GM18909 (cell line): Measurements from ENCODE around the gene NR1I3.

ENCODE experiments used
- ATAC-seq: cut with Tn5 transposase; IDR thresholded peaks from one replicate; pipeline ENCODE4 v1.9.1; 2021; ENCODE audit warnings: mild to moderate bottlenecking; ENCODE audit not compliant: unreplicated experiment, poor library complexity

The NR1I3 gene

GRCh38 chr1:161220002-161220401 is 18.0 kb downstream of the NR1I3 start:
- ATAC-seq, result no peak

DNA sequence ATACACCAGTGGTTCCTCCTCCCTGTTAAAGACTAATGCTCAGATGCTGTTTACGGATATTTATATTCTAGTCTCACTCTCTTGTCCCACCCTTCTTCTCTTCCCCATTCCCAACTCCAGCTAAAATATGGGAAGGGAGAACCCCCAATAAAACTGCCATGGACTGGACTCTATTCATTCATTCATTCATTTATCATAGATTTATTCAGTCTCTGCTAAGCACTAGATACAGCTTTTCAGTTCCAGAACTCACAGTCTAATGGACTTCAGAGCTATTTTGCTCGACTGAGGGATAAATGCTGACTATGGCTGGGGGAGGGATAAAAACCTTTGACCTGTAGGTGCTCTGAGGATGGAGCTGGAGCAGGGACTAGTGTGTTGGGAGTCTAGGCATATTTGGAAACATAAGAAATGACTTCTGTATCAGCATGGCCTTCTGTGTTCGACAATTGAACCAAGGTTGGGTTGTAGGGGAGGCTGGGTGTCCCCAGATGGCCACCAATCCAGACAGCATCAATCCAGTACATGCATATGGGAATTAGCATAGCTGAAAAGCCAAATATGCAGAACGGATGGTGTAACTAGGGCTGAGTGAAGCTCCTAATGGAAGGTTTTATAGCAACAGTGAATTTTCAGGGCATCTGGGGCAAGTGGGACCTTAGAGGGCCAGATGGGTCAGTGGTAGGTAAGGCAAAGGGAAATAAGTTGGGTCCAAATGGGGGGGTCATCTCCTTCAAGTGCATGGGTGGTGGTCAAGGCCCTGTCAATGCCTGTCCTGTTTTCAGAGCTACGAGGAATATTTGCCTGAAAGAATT is 18.7 kb downstream of the NR1I3 start:
- ATAC-seq, result no peak

- no peak for ATAC-seq
These were observed 19.5 kb downstream of the NR1I3 start for GRCh38 chr1:161218301-161219077.

DNA sequence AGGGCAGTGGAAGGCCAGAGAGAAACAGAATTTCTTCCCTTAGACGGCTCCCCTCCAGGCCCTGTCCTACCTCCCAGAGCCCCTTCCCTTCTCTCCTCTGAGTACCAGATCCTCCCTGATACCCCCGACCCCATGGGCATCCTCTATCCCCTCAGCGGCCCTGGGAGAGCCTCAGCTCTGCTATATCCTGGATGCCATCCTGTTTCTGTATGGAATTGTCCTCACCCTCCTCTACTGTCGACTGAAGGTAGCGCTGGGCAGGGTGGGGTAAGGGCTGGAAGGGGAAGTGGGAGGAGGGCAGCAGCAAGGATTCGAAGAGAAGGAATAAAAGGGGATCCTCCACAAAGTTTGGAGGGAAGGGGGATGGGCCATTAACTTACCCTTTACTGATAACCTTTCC is 20.2 kb downstream of the NR1I3 start:
- ATAC-seq, result no peak

GRCh38 chr1:161216945-161217712 is 20.9 kb downstream of the NR1I3 start:
- ATAC-seq, result peak; percentile 88

- ATAC-seq, result no peak
These were observed 22.9 kb downstream of the NR1I3 start, which contains the start of gene FCER1G for GRCh38 chr1:161215076-161215475. Gene FCER1G (plus strand): TSS chr1:161215295. CDS start chr1:161215322, 27 bp downstream.

- no peak for ATAC-seq
These were observed 23.6 kb downstream of the NR1I3 start for GRCh38 chr1:161214369-161214768.

DNA sequence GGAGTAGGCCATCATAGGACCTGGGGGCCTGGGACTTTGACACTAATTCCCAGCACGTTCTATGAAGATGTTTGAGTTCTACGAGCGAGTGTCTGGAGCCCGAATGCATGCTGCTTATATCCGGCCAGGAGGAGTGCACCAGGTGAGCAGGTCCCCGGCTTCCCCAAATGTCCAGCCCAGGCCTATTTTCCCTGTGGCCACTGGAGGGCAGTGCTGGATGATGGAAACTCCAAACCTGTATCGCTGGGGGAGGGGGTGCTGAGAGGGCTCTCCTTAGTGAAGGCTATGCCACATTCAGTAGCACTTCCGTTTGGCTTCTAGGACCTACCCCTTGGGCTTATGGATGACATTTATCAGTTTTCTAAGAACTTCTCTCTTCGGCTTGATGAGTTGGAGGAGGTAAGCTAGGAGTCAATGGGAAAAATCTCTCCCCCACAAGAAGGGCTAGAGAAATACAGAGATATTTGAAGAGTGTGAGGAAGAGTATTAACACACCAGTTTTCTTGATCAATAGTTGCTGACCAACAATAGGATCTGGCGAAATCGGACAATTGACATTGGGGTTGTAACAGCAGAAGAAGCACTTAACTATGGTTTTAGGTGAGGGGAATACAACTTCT is 28.1 kb downstream of the NR1I3 start:
- peak; percentile 79 for ATAC-seq

DNA sequence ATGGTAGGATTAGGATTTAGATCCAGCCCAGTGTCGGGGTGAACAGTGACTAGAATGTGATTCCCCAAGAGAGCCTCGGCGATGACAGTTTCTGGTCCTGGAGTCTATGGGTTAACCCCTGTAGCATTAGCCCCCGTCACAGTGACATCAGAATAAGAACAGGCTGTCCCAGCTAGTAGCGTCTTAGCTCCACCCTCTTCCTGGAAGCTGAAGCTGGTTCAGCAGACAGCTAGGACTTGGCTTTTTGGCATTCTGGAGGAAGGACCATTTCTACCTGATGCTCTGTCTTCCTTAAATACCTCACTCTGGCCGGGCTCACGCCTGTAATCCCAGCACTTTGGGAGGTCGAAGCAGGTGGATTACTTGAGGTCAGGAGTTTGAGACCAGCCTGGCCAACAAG is 30.8 kb downstream of the NR1I3 start:
- no peak for ATAC-seq

- ATAC-seq, result no peak
These were observed 31.4 kb downstream of the NR1I3 start for GRCh38 chr1:161206411-161207140.

- peak; percentile 96 for ATAC-seq
These were observed 35.9 kb downstream of the NR1I3 start, which contains the start of gene NDUFS2 for GRCh38 chr1:161201836-161202712. Gene NDUFS2 (plus strand): TSS chr1:161202367. CDS start chr1:161202386, 19 bp downstream.

GRCh38 chr1:161200992-161201835 is 36.8 kb downstream of the NR1I3 start:
- ATAC-seq, result no peak

- no peak for ATAC-seq
These were observed 37.5 kb downstream of the NR1I3 start for GRCh38 chr1:161200421-161200991.

- no peak for ATAC-seq
These were observed 38.4 kb downstream of the NR1I3 start for GRCh38 chr1:161199506-161200139.

DNA sequence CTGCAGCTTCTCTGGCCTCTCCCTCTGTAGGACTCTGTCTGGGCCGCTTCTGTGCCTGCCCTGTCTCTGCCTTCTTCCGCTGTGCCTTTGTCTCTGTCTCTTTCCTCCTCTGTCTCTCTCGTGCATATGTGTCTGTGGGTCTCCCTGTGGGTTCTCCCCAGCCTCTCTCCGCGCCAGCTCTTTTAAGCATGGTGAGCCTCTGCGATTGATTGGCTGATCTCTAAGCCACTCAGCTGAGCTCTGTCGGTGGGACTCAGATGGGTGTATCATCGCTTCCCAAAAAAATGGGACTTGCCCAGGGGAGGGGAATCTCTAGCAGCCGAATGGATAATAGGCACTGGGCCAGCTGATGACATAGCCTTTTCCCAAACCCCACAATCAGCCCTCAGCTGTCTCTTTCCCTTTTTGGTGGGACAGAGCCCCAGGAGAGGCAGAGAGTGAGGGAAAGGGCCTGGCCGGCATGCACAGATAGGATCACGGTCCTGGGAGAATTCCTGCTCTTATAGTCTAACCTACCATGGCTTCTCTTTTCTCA is 39.0 kb downstream of the NR1I3 start, which contains the start of gene ADAMTS4:
Gene ADAMTS4 (minus strand): TSS at position 158 of the 535 bp plus-strand sequence. CDS start 427 bp downstream, outside the sequence.
- no peak for ATAC-seq

DNA sequence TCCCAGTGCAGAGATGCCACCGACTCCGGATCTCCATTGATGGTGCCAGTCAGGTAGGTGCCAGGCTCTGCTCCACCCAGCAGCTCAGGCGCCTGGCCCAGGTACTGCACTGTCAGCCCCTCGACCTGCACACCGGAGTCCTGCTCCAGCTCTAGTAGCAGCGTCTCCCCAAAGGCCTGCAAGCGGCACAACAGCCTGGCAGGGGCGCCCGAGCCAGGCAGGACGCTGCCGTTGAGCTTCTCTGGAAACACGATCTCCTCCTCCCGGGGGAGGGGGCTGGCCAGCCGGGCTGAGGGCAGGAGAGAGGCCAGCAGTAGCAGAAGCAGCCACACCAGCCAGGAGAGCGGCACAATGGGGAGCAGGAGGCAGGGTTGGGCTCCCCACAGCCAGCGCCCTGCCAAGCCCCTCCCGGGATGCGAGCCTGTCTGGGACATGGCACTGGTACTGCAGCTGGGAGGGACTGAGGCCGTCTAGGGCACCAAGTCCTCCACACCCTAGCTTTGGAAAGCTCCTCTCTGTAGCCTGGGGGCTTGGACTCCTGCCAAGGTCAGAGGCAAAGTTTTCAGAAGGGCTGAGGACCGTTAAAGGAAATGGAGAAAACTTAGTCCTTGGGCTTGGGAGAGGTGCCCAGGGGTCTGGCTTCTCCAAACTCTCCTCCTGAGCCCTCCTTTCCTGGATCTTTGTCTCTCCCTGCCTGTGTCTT is 39.7 kb downstream of the NR1I3 start:
- no peak for ATAC-seq
